ENCODE measurements around the gene XPO1.
"Not testable (repeated sequence)": the region's sequence is repeated elsewhere in the genome, so short reads cannot be mapped to it uniquely, and the experiment has no call there.

Gene XPO1

GRCh38 chr2:61538200-61538919 lies at the start of gene XPO1:
TSS of gene XPO1 (minus strand) at chr2:61538356. CDS start at chr2:61533897, 4,459 bp downstream.
- DNase-seq, result peak; percentile 100

- not testable (repeated sequence) for DNase-seq
Observed at GRCh38 chr2:61586928-61587327, 48.8 kb upstream of the XPO1 start.

GRCh38 chr2:61585383-61585782 lies 47.2 kb upstream of the XPO1 start:
- DNase-seq, result no peak

GRCh38 chr2:61584368-61584767 lies 46.2 kb upstream of the XPO1 start:
- DNase-seq, result not testable (repeated sequence)

GRCh38 chr2:61582165-61582564 lies 44.0 kb upstream of the XPO1 start:
- DNase-seq, result no peak

GRCh38 chr2:61581716-61582115 lies 43.6 kb upstream of the XPO1 start:
- DNase-seq, result no peak

- DNase-seq, result no peak
Observed at GRCh38 chr2:61575447-61575859, 37.3 kb upstream of the XPO1 start.

GRCh38 chr2:61566566-61566965 lies 28.4 kb upstream of the XPO1 start:
- DNase-seq, result no peak

GRCh38 chr2:61562615-61563014 lies 24.5 kb upstream of the XPO1 start:
- DNase-seq, result no peak

GRCh38 chr2:61558160-61558559 lies 20.0 kb upstream of the XPO1 start:
- DNase-seq, result no peak

- DNase-seq, result no peak
Observed at GRCh38 chr2:61557381-61557780, 19.2 kb upstream of the XPO1 start.

- DNase-seq, result no peak
Observed at GRCh38 chr2:61554604-61555003, 16.4 kb upstream of the XPO1 start.

GRCh38 chr2:61550375-61551209 lies 12.4 kb upstream of the XPO1 start:
- DNase-seq, result no peak

GRCh38 chr2:61549546-61549945 lies 11.4 kb upstream of the XPO1 start:
- no peak for DNase-seq

- DNase-seq, result no peak
Observed at GRCh38 chr2:61543062-61543461, 4.9 kb upstream of the XPO1 start.

GRCh38 chr2:61540167-61540566 lies 2.0 kb upstream of the XPO1 start:
- not testable (repeated sequence) for DNase-seq

GRCh38 chr2:61538920-61539520 lies 864 bp upstream of the XPO1 start:
- DNase-seq, result peak; percentile 71

GRCh38 chr2:61537950-61538199 lies 281 bp downstream of the XPO1 start:
- no peak for DNase-seq

GRCh38 chr2:61537277-61537949 lies 743 bp downstream of the XPO1 start:
- DNase-seq, result no peak

- peak; percentile 87 for DNase-seq
Observed at GRCh38 chr2:61536572-61537276, 1.4 kb downstream of the XPO1 start.

GRCh38 chr2:61536180-61536571 lies 2.0 kb downstream of the XPO1 start:
- DNase-seq, result peak; percentile 11

- DNase-seq, result no peak
Observed at GRCh38 chr2:61535449-61535848, 2.7 kb downstream of the XPO1 start.

- DNase-seq, result no peak
Observed at GRCh38 chr2:61534926-61535325, 3.2 kb downstream of the XPO1 start.
